ENCODE results near the gene MYT1.

The MYT1 gene

GRCh38 chr20:64139199-64140060, 24.8 kb upstream of the MYT1 start:
- in situ Hi-C loops (cut with MboI; ENCODE audit: low sequenced_read_pairs) = no loop called here

- in situ Hi-C loops (cut with MboI; ENCODE audit: low sequenced_read_pairs) = no loop called here
Measured at GRCh38 chr20:64140061-64140931, 24.0 kb upstream of the MYT1 start.

- in situ Hi-C loops (cut with MboI; ENCODE audit: low sequenced_read_pairs) = no loop called here
Measured at GRCh38 chr20:64140956-64141355, 23.3 kb upstream of the MYT1 start.

GRCh38 chr20:64142590-64142989, 21.7 kb upstream of the MYT1 start:
- in situ Hi-C loops (cut with MboI; ENCODE audit: low sequenced_read_pairs) = no loop called here

- in situ Hi-C loops (cut with MboI; ENCODE audit: low sequenced_read_pairs) = no loop called here
Measured at GRCh38 chr20:64143018-64143801, 21.0 kb upstream of the MYT1 start.

- in situ Hi-C loops (cut with MboI; ENCODE audit: low sequenced_read_pairs) = no loop called here
Measured at GRCh38 chr20:64144144-64144912, 19.9 kb upstream of the MYT1 start.

GRCh38 chr20:64145458-64146300, 18.6 kb upstream of the MYT1 start:
- in situ Hi-C loops (cut with MboI; ENCODE audit: low sequenced_read_pairs) = no loop called here

- in situ Hi-C loops (cut with MboI; ENCODE audit: low sequenced_read_pairs) = no loop called here
Measured at GRCh38 chr20:64146301-64146935, 17.8 kb upstream of the MYT1 start.

- in situ Hi-C loops (cut with MboI; ENCODE audit: low sequenced_read_pairs) = no loop called here
Measured at GRCh38 chr20:64146936-64147477, 17.2 kb upstream of the MYT1 start.

- in situ Hi-C loops (cut with MboI; ENCODE audit: low sequenced_read_pairs) = no loop called here
Measured at GRCh38 chr20:64148581-64148980, 15.7 kb upstream of the MYT1 start.

GRCh38 chr20:64149141-64149540, 15.1 kb upstream of the MYT1 start:
- in situ Hi-C loops (cut with MboI; ENCODE audit: low sequenced_read_pairs) = no loop called here

- in situ Hi-C loops (cut with MboI; ENCODE audit: low sequenced_read_pairs) = no loop called here
Measured at GRCh38 chr20:64149809-64150560, 14.3 kb upstream of the MYT1 start.

GRCh38 chr20:64150756-64151632, 13.3 kb upstream of the MYT1 start:
- in situ Hi-C loops (cut with MboI; ENCODE audit: low sequenced_read_pairs) = no loop called here

GRCh38 chr20:64151633-64152530, 12.4 kb upstream of the MYT1 start:
- in situ Hi-C loops (cut with MboI; ENCODE audit: low sequenced_read_pairs) = no loop called here

- in situ Hi-C loops (cut with MboI; ENCODE audit: low sequenced_read_pairs) = no loop called here
Measured at GRCh38 chr20:64152906-64153305, 11.3 kb upstream of the MYT1 start.

- in situ Hi-C loops (cut with MboI; ENCODE audit: low sequenced_read_pairs) = no loop called here
Measured at GRCh38 chr20:64153410-64153809, 10.8 kb upstream of the MYT1 start.

All from hTERT RPE-1 (cell line).